Karpas-422 (cell line): ENCODE results near the gene BIK. TPM values are rescaled to one million over a fixed set of nuclear protein-coding genes. Genes with fewer than 3 reads are reported as not detected.

Experiments
- DNase-seq: peaks from one replicate; pipeline ENCODE4 v3.0.0-alpha.2; 2015
- H2AFZ ChIP-seq: fragments of 200-600 bp; sonication (generic); 2 replicates; pipeline ENCODE4 v1.6.1; 2014; ENCODE audit warnings: antibody characterized with exemption, low read length, mixed read lengths
- H3K27ac ChIP-seq: fragments of 200-600 bp; sonication (generic); 2 replicates; pipeline ENCODE4 v1.5.1; 2014; ENCODE audit warnings: mild to moderate bottlenecking, low read length, moderate library complexity
- H3K27me3 ChIP-seq: fragments of 200-600 bp; sonication (generic); 2 replicates; pipeline ENCODE4 v1.6.1; 2014; ENCODE audit warnings: low read length, mixed read lengths
- H3K36me3 ChIP-seq: fragments of 200-600 bp; sonication (generic); 2 replicates; pipeline ENCODE4 v1.6.1; 2014; ENCODE audit warnings: low read length, mixed read lengths; ENCODE audit not compliant: insufficient read depth
- H3K4me1 ChIP-seq: fragments of 200-600 bp; sonication (generic); 2 replicates; pipeline ENCODE4 v1.6.1; 2014; ENCODE audit warnings: mild to moderate bottlenecking, low read length, mixed read lengths
- H3K4me2 ChIP-seq: fragments of 200-600 bp; sonication (generic); 2 replicates; pipeline ENCODE4 v1.6.1; 2014; ENCODE audit warnings: low read length, low read depth, mild to moderate bottlenecking; ENCODE audit not compliant: poor library complexity, severe bottlenecking
- H3K4me3 ChIP-seq: fragments of 200-600 bp; sonication (generic); 2 replicates; pipeline ENCODE4 v1.5.1; 2014; ENCODE audit warnings: mild to moderate bottlenecking, antibody characterized with exemption, low read length, mixed read lengths
- H3K79me2 ChIP-seq: fragments of 200-600 bp; sonication (generic); 2 replicates; pipeline ENCODE4 v1.6.1; 2014; ENCODE audit warnings: mild to moderate bottlenecking, low read length, mixed read lengths
- H3K9ac ChIP-seq: fragments of 200-600 bp; sonication (generic); 2 replicates; pipeline ENCODE4 v1.6.0; 2014; ENCODE audit warnings: low read length
- H3K9me2 ChIP-seq: fragments of 200-600 bp; sonication (generic), shearing (Covaris generic); replicated peaks from 2 replicates; pipeline ENCODE4 v1.6.0; 2014; ENCODE audit warnings: mild to moderate bottlenecking, low read length, moderate library complexity; ENCODE audit not compliant: insufficient read depth
- H3K9me3 ChIP-seq: fragments of 300-700, 200-600 bp; sonication (generic); 2 replicates; pipeline ENCODE4 v1.6.1; 2014; ENCODE audit warnings: low read length, mixed read lengths
- H4K20me1 ChIP-seq: fragments of 200-600 bp; sonication (generic); 2 replicates; pipeline ENCODE4 v1.6.1; 2014; ENCODE audit warnings: mild to moderate bottlenecking, antibody characterized with exemption, low read length, low read depth; ENCODE audit not compliant: insufficient read depth
- total RNA-seq: library from RNA; depleted of rRNA; stranded (reverse); fragments of >200 nt; shearing (Covaris generic); gene quantifications from 2 replicates; pipeline ENCODE4 v1.2.3, GENCODE V29; 2014; ENCODE audit warnings: low replicate concordance

BIK gene
- total RNA-seq, 1 experiment from 2014 or later: 0.71 TPM

GRCh38 chr22:43155789-43156188, 45.2 kb downstream of the BIK start:
- no peak overlapping the region for H3K4me3 ChIP-seq
- DNase-seq: no peak
- H2AFZ ChIP-seq: no peak overlapping the region
- H3K4me1 ChIP-seq: no peaks in the 10 kb centered on the region
- H3K27ac ChIP-seq: no peak overlapping the region
- no peaks in the 10 kb centered on the region for H3K27me3 ChIP-seq
- H3K9me2 ChIP-seq: no peaks in the 10 kb centered on the region
- H4K20me1 ChIP-seq: no peaks in the 10 kb centered on the region
- no peak overlapping the region for H3K4me2 ChIP-seq
- H3K79me2 ChIP-seq: no peaks in the 10 kb centered on the region
- no peaks in the 10 kb centered on the region for H3K36me3 ChIP-seq
- no peaks in the 10 kb centered on the region for H3K9me3 ChIP-seq
- H3K9ac ChIP-seq: no peak overlapping the region

GRCh38 chr22:43156413-43156812, 45.9 kb downstream of the BIK start:
- no peaks in the 10 kb centered on the region for H3K79me2 ChIP-seq
- H3K9ac ChIP-seq: no peak overlapping the region
- H3K9me3 ChIP-seq: no peaks in the 10 kb centered on the region
- no peaks in the 10 kb centered on the region for H4K20me1 ChIP-seq
- no peak overlapping the region for H3K27ac ChIP-seq
- H3K4me3 ChIP-seq: no peak overlapping the region
- no peak for DNase-seq
- H3K27me3 ChIP-seq: no peaks in the 10 kb centered on the region
- no peak overlapping the region for H2AFZ ChIP-seq
- no peak overlapping the region for H3K4me2 ChIP-seq
- H3K36me3 ChIP-seq: no peaks in the 10 kb centered on the region
- no peaks in the 10 kb centered on the region for H3K9me2 ChIP-seq
- H3K4me1 ChIP-seq: no peaks in the 10 kb centered on the region

- H3K4me1 ChIP-seq: no peaks in the 10 kb centered on the region
- no peak overlapping the region for H3K4me2 ChIP-seq
- H3K9me3 ChIP-seq: no peaks in the 10 kb centered on the region
- H3K9ac ChIP-seq: no peak overlapping the region
- H3K27ac ChIP-seq: no peak overlapping the region
- no peaks in the 10 kb centered on the region for H3K36me3 ChIP-seq
- H2AFZ ChIP-seq: no peak overlapping the region
- H3K9me2 ChIP-seq: no peaks in the 10 kb centered on the region
- no peaks in the 10 kb centered on the region for H3K79me2 ChIP-seq
- no peaks in the 10 kb centered on the region for H3K27me3 ChIP-seq
- DNase-seq: no peak
- no peaks in the 10 kb centered on the region for H4K20me1 ChIP-seq
- no peak overlapping the region for H3K4me3 ChIP-seq
These were observed 47.5 kb downstream of the BIK start for GRCh38 chr22:43157874-43158546.

- Histone ChIP-seq H3K9ac (no peak overlapping the region), H2AFZ (no peak overlapping the region), H4K20me1 (no peaks in the 10 kb centered on the region), H3K27me3 (no peaks in the 10 kb centered on the region), H3K9me3 (no peaks in the 10 kb centered on the region), H3K4me2 (no peak overlapping the region), H3K4me1 (no peaks in the 10 kb centered on the region), H3K36me3 (no peaks in the 10 kb centered on the region), H3K4me3 (no peak overlapping the region), H3K79me2 (no peaks in the 10 kb centered on the region), H3K27ac (no peak overlapping the region), H3K9me2 (no peaks in the 10 kb centered on the region)
- no peak for DNase-seq
These were observed 48.4 kb downstream of the BIK start for GRCh38 chr22:43158778-43159483.

- no peaks in the 10 kb centered on the region for H4K20me1 ChIP-seq
- H3K79me2 ChIP-seq: no peaks in the 10 kb centered on the region
- no peak overlapping the region for H3K4me3 ChIP-seq
- no peak for DNase-seq
- no peaks in the 10 kb centered on the region for H3K36me3 ChIP-seq
- H3K4me1 ChIP-seq: no peaks in the 10 kb centered on the region
- H3K27ac ChIP-seq: no peak overlapping the region
- no peak overlapping the region for H3K4me2 ChIP-seq
- H3K27me3 ChIP-seq: no peaks in the 10 kb centered on the region
- H2AFZ ChIP-seq: no peak overlapping the region
- no peaks in the 10 kb centered on the region for H3K9me2 ChIP-seq
- no peaks in the 10 kb centered on the region for H3K9me3 ChIP-seq
- H3K9ac ChIP-seq: no peak overlapping the region
These were observed 49.1 kb downstream of the BIK start for GRCh38 chr22:43159484-43160178.

- H3K4me1 ChIP-seq: no peaks in the 10 kb centered on the region
- H3K79me2 ChIP-seq: no peaks in the 10 kb centered on the region
- no peak overlapping the region for H3K4me2 ChIP-seq
- H3K27me3 ChIP-seq: no peaks in the 10 kb centered on the region
- no peaks in the 10 kb centered on the region for H3K9me2 ChIP-seq
- no peak overlapping the region for H2AFZ ChIP-seq
- H3K9ac ChIP-seq: no peak overlapping the region
- H3K4me3 ChIP-seq: no peak overlapping the region
- H3K9me3 ChIP-seq: no peaks in the 10 kb centered on the region
- no peaks in the 10 kb centered on the region for H3K36me3 ChIP-seq
- H4K20me1 ChIP-seq: no peaks in the 10 kb centered on the region
- DNase-seq: no peak
- H3K27ac ChIP-seq: no peak overlapping the region
These were observed 50.1 kb downstream of the BIK start for GRCh38 chr22:43160497-43161126.

- no peaks in the 10 kb centered on the region for H3K79me2 ChIP-seq
- H3K27me3 ChIP-seq: no peaks in the 10 kb centered on the region
- DNase-seq: no peak
- H3K4me1 ChIP-seq: no peaks in the 10 kb centered on the region
- H3K4me3 ChIP-seq: no peak overlapping the region
- no peaks in the 10 kb centered on the region for H3K9me2 ChIP-seq
- H3K27ac ChIP-seq: no peak overlapping the region
- no peaks in the 10 kb centered on the region for H4K20me1 ChIP-seq
- H3K9ac ChIP-seq: no peak overlapping the region
- H2AFZ ChIP-seq: no peak overlapping the region
- no peaks in the 10 kb centered on the region for H3K36me3 ChIP-seq
- no peaks in the 10 kb centered on the region for H3K9me3 ChIP-seq
- H3K4me2 ChIP-seq: no peak overlapping the region
These were observed 52.0 kb downstream of the BIK start for GRCh38 chr22:43162412-43163150.
